Activated CD4-positive, CD25-positive, alpha-beta regulatory T cell treated with anti-CD3 and anti-CD28 coated beads, Interleukin-2, amount 50 U/mL, for 16 hours (primary cell): ENCODE results near the gene ABHD8.

Source experiments
- DNase-seq: peaks from one replicate; pipeline ENCODE4 v3.0.0-alpha.2; 2020; ENCODE audit warnings: low read depth, low spot score

ABHD8 gene

DNA sequence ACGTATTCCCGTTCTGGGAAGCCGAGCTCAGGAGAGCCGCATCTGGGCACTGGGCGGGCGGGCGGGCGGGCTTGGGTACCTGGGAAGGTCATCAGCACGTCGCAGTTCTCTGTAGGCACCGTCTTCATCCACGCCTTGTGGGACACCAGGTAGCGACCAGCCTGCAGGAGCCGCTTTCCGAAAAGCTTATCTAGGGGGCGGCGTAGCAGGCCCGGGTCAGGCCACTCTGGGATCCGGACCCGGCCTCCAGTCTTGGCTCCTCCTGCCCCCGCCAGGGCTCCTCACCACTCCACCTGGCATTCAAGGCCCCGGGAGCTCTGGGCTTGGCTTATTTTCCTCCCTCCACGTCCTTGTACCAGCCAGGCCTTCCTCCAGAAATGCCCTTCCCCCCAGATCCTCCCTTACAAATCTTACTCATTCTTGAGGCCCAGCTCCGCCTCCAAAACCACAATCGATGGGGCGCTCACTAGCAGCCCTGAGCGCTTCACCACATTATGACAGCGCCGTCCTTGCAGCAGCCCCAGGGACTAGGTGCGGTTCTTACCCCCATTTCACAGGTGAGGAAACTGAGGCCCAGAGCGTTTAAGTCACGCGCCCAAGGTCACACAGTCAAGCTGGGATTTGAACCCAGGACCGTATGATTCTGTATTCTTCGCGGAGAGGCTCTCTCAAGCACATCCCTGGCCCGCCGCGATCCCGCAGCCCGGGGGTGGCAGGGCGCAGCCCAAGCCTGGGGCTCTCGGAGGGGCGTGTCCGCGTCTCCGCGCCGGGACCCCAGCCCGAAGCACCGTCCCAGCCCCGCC lies 30.6 kb upstream of the ABHD8 start:
- DNase-seq: peak; percentile 55

DNA sequence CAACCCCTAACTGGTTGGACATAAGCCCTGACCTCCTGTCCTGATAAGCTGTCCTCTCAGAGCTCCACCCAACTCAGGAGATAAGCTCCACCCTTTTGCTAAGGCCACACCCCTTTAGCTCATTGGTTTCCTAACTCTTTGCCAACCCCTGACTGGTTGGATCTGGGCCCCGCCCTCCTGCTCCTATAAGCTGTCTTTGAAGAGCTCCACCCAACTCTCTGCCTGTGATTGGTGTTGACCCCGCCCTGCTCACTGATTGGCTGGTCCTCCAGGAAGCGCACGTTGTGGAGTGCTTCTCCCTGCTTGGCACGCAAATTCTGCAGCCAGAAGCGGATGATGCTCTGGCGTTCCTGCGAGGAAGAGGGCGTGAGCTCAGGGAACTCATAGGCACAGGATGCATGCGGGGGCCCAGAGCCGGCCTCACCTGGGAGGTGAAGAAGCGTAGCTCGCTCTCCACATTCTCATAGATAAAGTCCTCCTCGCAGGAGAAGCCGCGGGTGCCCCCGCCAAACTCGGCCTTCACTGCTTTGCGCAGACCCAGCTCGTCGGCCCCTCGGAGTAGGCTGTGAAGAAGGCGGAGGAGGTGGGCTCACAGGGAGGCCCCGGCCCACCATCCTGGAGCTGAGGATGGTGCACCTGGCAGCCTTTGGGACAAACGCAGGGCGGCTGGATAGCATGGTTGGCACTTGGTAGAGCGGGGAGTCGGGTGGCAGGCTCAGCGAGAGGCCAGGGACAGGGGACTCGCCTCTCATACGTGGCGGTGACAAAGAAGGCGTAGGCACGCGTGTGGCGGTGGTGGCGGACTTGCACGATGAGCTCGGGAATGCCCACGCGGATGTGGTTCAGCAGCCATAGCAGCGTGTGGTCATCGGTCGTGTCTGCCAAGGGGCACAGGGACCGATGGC lies 29.7 kb upstream of the ABHD8 start:
- DNase-seq: no peak

DNA sequence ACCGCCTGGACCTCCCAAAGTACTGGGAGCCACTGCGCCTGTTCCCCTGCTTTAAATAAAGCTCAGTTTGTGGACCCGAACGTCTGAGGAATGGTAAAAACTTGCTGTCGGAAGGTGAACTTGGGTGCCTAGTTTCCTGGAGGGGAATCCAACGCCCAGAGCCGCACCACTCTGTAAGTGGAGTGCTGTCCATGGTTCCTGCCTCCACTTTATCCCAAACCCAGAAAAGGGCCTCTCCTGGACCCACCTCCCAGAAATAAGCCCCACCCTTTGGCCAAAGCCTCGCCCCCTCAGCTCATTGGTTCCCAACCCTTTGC lies 29.1 kb upstream of the ABHD8 start:
- DNase-seq: no peak

DNA sequence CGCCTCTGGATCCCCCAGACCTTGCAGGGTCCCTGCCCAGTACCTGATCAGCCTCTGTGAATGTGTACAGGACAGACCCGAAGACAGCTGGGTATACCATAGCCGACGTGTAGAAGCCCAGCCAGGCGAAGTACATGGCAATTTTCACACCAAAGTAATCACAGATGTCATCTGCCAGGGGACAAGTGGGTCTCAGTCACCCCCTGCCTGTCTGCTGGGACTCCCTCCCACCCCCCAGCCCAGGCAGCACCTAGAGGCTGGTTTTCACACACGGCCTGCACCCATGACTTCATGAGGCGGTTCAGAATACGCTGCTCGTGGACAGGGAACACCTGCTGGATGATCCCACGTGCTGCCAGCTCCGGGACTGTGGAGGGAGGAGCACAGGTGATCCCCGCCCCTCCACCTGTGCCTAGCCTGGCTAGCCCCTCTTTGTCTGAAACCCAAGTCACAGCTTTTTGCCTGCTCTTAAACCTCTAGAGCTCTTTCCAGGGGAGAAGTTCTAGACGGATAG lies 27.9 kb upstream of the ABHD8 start:
- DNase-seq: no peak

DNA sequence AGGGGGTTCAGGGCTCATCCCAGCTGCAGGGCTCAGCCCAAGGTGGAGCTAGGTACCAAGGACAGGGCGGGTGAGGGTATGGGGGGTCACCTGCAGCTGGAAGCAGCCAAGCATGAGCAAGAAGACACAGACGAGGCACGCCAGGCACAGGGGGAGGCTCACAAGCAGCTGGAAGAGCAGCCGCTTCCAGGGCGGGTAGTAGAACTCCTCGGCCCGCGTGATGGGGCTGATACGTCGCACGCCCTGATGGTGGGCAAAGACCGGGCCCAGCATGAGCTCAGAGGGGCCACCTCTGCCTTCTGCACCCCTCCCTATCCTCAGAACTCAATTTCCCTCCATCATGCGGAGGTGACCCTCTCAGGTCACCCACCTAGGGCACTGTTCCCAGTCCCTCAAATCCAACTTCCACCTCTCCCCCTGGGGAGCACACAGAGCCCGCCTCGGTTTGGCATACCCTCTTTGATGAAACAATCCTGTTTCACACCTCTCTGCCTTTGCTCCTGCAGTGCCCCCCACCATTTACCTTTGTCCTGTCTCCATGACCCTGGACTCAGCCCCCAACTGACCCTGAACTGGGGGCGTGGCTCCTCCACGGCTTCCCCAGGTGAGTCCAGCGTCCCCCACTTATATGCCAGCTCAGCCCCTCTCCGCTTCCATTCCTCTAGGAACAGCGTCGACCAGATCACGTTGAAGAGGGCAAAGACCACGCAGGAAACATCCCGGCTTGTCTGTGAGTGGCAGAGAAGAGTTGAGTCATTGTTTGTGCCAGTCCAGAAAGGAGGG lies 27.2 kb upstream of the ABHD8 start:
- no peak for DNase-seq

DNA sequence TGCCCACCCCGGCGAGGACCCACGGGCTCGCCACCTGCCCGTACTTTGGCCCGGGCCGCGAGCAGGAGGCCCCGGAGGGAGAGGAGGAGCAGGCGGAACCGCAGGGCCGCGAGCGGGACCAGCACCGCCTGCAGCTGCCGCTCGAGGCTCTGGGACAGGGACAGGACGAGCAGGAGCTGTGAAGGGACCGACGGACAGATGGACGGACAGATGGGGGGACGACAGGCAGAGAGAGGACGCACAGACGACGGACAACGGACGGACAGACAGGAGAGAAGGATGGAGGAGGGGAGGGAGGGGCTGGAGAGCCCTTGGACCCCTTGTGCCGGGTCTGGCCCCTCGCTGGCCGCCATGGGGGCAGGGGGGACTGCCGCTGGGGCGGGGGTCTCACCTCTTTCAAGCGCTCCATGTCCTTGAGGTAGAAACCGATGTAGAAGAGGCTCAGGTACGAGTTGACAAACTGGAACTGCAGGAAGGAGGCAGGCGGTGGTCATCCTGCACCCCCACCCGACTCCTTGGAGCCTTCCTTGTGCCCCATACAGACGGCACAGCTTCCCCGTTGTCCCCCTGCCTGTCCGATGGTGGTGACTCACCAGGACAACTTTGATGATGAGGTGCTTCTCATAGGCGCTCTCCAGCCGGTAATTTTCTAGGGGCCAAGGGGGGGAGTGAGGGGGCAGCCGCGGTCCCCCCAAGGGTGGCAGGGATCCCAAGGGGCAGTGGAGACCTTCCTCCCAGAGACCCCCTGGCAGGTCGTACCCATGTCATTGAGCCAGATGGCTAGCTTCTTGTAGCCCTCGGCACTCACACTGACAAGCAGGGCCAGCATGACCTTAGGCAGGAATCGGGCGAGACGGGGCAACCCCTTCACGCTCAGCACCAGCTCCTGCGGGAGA lies 26.4 kb upstream of the ABHD8 start:
- DNase-seq: no peak

DNA sequence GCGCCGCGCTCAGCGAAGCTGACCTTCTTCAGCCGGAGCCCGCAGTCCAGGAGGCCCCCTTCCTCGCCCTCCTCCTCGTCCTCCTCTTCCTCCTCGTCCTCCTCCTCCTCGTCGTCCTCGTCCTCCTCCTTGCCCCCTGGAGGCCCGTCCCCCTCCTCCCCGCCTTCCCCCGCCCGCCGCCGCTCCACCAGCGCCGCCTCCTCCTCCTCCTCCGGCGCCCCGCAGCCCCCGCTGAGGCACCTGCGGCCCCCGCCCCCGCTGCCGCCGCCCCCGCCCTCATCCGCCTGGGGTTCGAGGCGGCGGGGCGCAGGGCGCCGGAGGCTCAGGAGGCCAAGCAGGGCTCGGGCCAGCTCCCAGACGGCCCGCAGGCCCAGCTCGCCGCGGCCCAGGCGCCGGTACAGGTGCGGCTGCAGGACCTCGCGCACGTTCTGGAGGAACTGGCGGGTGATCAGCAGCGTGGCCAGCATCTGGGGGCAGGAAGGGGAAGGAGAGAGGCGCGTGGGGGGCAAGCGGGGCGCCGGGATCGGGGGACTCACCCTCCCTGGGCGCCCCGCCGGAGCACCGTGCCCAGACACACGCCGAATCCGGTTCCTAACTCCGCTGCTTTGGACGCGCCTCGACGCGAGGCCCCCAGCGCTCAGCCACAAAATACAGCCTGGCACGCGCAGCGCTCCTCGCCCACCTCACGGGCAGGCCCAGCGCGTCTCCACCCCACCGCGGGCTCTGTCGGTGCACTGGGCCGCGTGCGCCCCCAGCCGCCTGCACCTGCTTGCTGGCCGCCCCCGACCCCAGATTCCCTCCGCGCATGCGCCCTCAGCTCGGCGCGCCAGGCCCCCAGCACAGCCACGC lies 25.5 kb upstream of the ABHD8 start:
- no peak for DNase-seq

DNA sequence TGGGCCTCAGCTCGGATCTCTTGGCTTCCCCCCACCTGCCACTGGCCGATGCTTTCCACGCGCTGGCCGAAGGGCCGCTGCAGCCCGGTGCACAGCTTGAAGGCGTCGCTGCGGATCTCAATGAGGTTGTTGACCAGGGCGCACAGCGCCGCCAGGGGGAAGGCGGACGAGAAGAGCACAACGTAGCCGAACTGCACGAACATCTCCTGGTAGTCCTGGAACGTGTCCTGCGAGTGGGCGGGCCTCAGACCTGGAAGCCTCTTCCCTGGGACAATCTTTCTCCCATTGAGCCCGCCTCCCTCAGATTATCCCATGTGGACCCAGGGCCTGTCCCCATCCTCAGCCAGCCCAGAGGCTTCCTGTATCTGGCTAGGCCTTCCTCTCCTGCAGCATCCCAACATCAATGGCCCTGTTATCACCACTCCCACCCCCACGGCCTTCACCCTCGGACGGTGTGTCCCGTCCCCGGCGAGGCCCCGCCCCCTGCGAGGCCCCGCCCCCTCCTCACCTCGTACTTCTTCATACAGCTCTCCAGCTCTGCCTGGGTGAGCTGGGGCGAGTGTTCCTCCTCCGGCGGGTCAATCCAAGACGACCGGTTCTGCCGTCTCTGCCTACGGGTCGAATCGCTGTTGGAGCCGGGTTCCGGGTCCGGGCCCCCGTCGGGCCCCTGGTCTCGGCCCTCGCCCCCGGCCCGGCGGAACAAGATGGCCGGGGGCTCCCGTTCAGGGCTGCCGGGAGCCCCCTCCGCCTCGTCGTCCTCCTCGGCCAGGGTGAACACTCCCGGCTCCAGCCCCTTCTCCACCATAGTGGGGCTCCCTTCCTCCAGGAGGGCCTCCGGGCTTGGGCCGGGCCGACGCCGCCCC lies 24.7 kb upstream of the ABHD8 start:
- DNase-seq: no peak

DNA sequence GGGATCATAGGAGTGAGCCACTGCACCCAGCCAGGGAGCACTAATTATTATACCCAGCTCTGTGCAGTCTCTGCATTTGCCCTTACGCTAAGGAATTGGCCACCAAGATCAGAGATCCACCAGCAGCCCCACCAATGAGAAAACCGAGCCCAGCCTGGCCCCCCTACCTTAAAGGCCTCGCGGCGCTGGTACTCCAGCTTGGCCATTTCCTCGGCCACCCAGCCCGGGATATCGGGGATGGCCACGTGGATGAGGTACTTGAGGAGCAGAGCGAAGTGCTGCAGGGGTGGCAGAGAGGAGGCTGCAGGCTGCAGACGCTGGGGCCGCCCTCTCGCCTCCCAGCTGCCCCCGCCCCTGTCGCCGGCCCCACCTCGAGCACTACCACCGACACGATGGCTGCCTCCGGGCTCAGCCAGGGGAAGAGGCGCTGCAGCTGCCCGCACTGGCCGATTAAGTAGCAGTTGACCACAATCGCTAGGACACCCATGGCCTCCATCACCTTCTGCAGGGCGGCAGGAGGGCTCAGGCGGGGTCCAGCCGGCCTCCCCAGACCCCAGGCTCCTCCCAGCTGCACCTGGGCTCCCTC lies 23.9 kb upstream of the ABHD8 start:
- no peak for DNase-seq

DNA sequence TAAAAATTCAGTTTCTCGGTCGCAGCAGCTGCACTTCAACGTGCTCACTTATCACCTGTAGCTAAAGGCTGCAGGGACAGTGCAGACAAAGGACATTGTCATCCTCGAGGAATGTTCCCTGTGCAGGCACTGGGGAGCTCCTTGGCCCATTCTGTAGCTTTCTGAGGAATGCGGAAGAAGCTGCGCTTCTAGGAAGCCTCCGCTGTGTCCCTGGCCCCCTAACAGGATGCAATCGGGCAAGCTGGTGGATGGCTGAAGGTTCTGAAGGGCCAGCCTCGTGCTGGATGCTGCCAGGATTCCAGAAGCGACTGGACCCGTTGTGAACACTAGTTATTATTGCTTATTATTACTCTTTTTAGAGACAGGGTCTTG lies 23.4 kb upstream of the ABHD8 start:
- DNase-seq: no peak

DNA sequence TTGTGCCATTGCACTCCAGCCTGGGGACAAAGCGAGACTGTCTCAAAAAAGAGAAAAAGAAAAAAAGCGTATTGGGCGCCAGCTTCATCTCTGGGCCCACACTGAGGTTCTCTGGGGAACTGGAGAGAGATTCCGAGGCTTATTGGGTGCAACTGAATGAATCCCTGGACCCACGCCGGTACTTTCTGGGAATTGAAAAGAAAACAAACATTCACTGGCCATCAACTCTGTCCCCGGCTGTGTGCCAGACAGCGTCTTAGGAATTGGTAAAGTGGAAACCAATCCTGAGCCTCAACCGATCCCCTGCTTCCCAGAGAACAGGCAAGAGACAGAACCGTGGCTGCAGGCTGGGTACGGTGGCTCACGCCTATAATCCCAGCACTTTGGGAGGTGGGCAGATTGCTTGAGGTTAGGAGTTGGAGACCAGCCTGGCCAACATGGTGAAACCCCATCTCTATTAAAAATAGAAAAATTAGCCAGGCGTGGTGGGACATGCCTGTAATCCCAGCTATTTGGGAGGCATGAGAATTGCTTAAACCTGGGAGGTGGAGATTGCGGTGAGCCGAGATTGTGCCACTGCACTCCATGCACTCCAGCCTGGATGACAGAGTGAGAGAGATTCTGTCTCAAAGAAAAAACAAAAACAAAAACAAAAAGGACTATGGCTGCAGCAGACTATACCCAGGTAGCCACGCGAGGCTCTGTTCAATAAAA lies 22.8 kb upstream of the ABHD8 start:
- DNase-seq: no peak

DNA sequence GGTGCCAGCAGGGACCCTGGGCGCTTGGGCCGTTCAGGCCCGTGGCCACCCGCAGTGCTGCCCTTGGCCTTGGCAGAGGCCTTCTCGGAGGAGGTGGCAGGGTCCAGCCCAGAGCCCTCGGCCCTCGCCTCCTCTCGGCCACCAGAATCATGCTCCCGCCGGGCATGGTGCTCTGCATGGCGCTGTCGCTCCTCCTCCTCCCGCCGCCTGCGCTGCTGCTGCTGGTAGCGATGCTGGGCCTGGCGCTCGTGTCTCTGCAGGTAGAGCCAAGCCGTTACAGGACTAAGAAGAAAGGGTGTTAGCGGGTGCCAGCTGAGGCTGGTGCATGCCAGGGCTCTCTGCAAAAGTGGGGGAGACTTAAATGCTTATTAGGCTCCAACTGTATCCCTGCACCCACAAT lies 21.9 kb upstream of the ABHD8 start:
- no peak for DNase-seq

DNA sequence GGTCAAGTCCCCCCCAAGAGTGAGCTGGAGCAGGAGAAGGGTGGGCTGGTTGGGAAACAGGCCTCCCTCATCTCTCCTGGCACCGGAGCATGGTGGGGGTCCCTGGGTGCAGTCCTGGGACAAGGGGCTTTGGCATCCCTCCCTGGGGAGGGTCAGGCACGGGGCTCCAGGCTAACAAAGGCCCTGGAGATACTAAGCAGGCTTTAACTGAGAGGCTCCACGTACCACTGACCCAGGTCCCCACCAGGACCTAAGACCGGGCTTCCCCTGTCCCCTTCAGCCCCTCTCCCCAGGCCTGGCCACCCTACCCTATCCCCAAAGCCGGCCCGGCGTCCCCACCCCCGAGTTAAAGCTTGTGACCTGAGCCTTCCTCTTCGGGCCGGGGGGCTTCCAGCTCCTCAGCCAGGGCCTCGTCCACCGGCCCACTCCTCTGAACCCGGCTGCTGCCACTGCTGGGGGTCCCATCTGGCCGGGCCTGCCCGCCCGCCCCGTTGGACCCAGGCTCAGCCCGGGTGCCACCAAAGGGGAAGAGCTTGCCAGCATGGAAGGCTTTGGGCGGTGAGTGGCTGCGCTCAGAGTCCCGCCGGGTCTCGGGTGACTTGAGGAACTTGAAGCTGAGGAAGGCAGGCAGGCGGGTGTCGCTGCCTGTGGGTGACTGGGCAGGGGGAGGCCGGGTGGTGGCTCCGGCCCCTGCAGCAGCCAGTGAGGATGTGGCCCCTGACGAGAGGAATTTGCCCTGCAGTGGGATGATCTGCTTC lies 21.3 kb upstream of the ABHD8 start:
- DNase-seq: no peak

DNA sequence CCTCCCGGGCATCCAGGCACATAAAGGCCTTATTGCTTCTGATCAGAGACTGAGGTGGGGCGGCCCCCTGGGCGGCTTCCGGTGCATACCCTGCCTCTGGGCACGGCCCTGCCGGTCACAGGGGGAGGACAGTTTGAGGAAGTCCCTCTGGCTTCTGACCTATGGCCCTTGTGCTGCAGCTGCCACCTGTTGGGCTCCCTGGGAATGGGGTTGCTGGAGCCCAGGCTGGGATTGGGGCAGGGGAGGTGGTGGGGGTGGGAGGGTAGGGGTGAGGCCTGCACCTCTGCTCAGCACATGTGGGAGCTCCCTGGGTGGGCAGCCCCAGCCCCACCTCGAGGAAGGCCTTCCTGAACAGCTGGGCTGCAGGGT lies 20.7 kb upstream of the ABHD8 start:
- DNase-seq: no peak

DNA sequence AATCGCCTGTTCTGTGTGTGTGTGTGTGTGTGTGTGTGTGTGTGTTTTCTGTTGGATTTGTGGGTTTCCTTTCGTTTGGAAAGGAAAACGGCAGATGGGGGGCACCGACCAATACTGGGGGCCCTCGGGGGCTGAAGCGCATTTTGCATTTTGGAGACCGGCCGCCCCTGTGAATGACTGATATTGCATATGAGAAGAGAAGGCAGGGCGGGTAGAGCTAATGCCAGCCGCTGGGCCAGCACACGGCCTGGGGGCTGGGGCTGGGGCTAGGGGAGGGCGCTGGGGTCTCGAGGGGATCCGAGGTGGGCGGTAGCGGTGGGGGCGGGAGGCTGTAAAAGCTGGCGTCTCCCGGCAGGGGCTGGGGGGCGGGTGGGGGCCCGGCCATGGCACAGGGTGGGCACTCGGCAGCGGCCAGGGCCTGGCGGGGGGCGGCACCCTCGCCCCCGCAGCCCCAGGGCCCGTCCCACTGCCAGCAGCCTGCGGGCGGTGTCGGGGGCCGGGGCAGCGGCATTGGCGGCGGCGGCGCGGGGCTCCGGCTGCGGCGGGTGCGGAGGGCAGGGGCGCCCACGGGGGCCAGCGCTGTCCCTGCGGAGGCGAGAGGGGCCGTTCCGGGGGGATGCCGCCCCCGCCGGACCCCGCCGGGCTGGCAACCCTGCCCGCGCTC lies 20.2 kb upstream of the ABHD8 start:
- no peak for DNase-seq

DNA sequence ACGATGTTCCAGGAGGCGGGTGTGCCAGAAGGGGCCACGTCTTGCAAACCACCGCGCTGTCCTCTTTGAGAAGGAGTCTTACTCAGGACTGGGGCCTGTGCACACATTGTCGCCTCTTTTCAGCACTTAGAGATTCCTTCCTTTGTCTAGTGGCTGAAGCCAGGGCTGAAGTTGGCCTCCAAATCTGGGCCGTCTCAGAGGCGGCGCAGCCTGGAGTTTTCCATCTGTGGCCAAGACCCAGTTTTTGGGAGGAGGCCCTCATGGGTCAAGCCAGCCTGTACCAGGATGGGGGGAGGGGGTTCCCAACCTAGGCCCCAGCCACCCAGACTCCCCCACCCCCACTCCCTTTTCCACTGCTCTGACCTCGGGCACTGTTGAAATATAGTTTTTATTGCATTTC lies 19.6 kb upstream of the ABHD8 start:
- no peak for DNase-seq
